H1 (cell line): ENCODE results near the gene MYO5B.

Experiments used
- BRCA1 ChIP-seq: IDR thresholded peaks from 2 replicates; pipeline ENCODE4 v1.6.1; 2012; ENCODE audit warnings: low read depth, low read length, improper control_type of control experiment
- CHD1 ChIP-seq: IDR thresholded peaks from 2 replicates; pipeline ENCODE4 v1.6.1; 2012; ENCODE audit warnings: low read depth, low read length, improper control_type of control experiment
- CHD7 ChIP-seq: fragments of 300-600 bp; sonication (generic); IDR thresholded peaks from 2 replicates; pipeline ENCODE4 v1.7.1; 2012; ENCODE audit warnings: low read length, moderate library complexity, mild to moderate bottlenecking, inconsistent platforms; ENCODE audit not compliant: insufficient replicate concordance
- CREB1 ChIP-seq: IDR thresholded peaks from 2 replicates; pipeline ENCODE4 v1.6.1; 2012; ENCODE audit warnings: inconsistent platforms
- CTCF ChIP-seq, 3 experiments: IDR thresholded peaks; 1 replicate in 2 of 3; 2 replicates in 1 of 3; pipeline versions ENCODE4 v1.5.1 to v1.6.1; 2011; ENCODE audit warnings: low read length in 3 of 3, mild to moderate bottlenecking in 3 of 3, inconsistent platforms in 2 of 3, low read depth in 1 of 3, moderate library complexity in 1 of 3; ENCODE audit not compliant: insufficient read depth in 1 of 3; ENCODE audit errors: control extremely low read depth in 1 of 3
- JUND ChIP-seq: IDR thresholded peaks from 2 replicates; pipeline ENCODE4 v1.6.1; 2011; ENCODE audit warnings: mild to moderate bottlenecking, improper control_type of control experiment, low read length
- KDM5A ChIP-seq: fragments of 200-600 bp; IDR thresholded peaks from 2 replicates; pipeline ENCODE4 v1.7.1; 2012; ENCODE audit warnings: mild to moderate bottlenecking, low read length, inconsistent platforms, mixed read lengths
- POLR2A ChIP-seq, 2 experiments: IDR thresholded peaks; 1 replicate in 1 of 2; 2 replicates in 1 of 2; pipeline ENCODE4 v1.6.1; 2011; ENCODE audit warnings: low read depth in 2 of 2, low read length in 2 of 2, mild to moderate bottlenecking in 2 of 2; ENCODE audit errors: control extremely low read depth in 1 of 2
- POLR2AphosphoS5 ChIP-seq: IDR thresholded peaks from 2 replicates; pipeline ENCODE4 v1.6.1; 2011; ENCODE audit warnings: low read depth, low read length
- RFX5 ChIP-seq: IDR thresholded peaks from 2 replicates; pipeline ENCODE4 v1.6.1; 2011; ENCODE audit warnings: low read depth, low read length, improper control_type of control experiment, borderline replicate concordance
- SIX5 ChIP-seq: IDR thresholded peaks from 2 replicates; pipeline ENCODE4 v1.6.1; 2011; ENCODE audit warnings: mild to moderate bottlenecking, low read depth, low read length
- TAF1 ChIP-seq: IDR thresholded peaks from 2 replicates; pipeline ENCODE4 v1.6.1; 2011; ENCODE audit warnings: mild to moderate bottlenecking, low read depth, low read length
- TEAD4 ChIP-seq: IDR thresholded peaks from 2 replicates; pipeline ENCODE4 v1.6.1; 2012; ENCODE audit warnings: low read depth, low read length, inconsistent platforms, mixed read lengths
- YY1 ChIP-seq: IDR thresholded peaks from 2 replicates; pipeline ENCODE4 v1.6.1; 2011; ENCODE audit warnings: low read depth, mild to moderate bottlenecking, low read length

- TF ChIP-seq CTCF (IDR thresholded peaks at IDR 0.05; ENCODE audit: control extremely low read depth in 1 of 3, insufficient read depth in 1 of 3, low read depth in 1 of 3, low read length in 3 of 3): no peak
- TF ChIP-seq YY1: no peak
- no peak for TF ChIP-seq TEAD4
- TF ChIP-seq JUND: no peak
- no peak for TF ChIP-seq BRCA1
- TF ChIP-seq POLR2A (IDR thresholded peaks at IDR 0.05; ENCODE audit: control extremely low read depth in 1 of 2, low read depth in 2 of 2, low read length in 2 of 2): no peak
- no peak for TF ChIP-seq TAF1
- no peak for TF ChIP-seq KDM5A
- no peak for TF ChIP-seq CHD7
- no peak for TF ChIP-seq POLR2AphosphoS5
- TF ChIP-seq CHD1: no peak
- TF ChIP-seq RFX5: no peak
- no peak for TF ChIP-seq SIX5
- no peak for TF ChIP-seq CREB1
Measured at GRCh38 chr18:49999128-49999527, 195.8 kb downstream of the MYO5B start.
